ENCODE data around the gene UBL4A. TPM values are rescaled to one million over a fixed set of nuclear protein-coding genes. Genes with fewer than 3 reads are reported as not detected.

Gene UBL4A
- total and polyA plus RNA-seq, 2 donors from 2014 or later = 26.1 to 35.2 TPM

- no peak overlapping the region for H3K4me3 ChIP-seq (ENCODE audit: low read length in 3 of 3)
- H3K36me3 ChIP-seq (ENCODE audit: control insufficient read depth in 2 of 3, insufficient read depth in 3 of 3, low read length in 3 of 3) = no peaks in the 10 kb centered on the region
- no peak for TF ChIP-seq CTCF (IDR thresholded peaks at IDR 0.05; ENCODE audit: borderline replicate concordance, extremely low read depth, insufficient read depth)
- FAIRE-seq (no peak), DNase-seq (no peak)
- H3K9ac ChIP-seq (ENCODE audit: low read length in 3 of 3) = no peak overlapping the region
- intact Hi-C loops (cut with DNase I) = no loop called here
- peaks cover 0 to 9% (median 2%) of the 10 kb centered on the region in 3 donors for H3K4me1 ChIP-seq (ENCODE audit: control insufficient read depth in 2 of 3, insufficient read depth in 2 of 3, low read depth in 1 of 3, low read length in 3 of 3)
- H3K9me3 ChIP-seq (ENCODE audit: control insufficient read depth in 2 of 3, insufficient read depth in 1 of 3, low read length in 3 of 3) = no peaks in the 10 kb centered on the region
- no peak overlapping the region for H3K27ac ChIP-seq (ENCODE audit: low read depth in 2 of 2, low read length in 2 of 2)
- no peaks in the 10 kb centered on the region for H3K27me3 ChIP-seq (ENCODE audit: control insufficient read depth, insufficient read depth, low read length)
These were observed 43.9 kb upstream of the UBL4A start for GRCh38 chrX:154530286-154530685.

GRCh38 chrX:154529206-154529612 is 42.8 kb upstream of the UBL4A start:
- FAIRE-seq = no peak

GRCh38 chrX:154526901-154527675 is 40.7 kb upstream of the UBL4A start:
- Histone ChIP-seq H3K4me3 (ENCODE audit: low read length in 3 of 3) (peak overlapping the region; percentile 3 to 48 (median 18)), H3K9me3 (ENCODE audit: control insufficient read depth in 2 of 3, insufficient read depth in 1 of 3, low read length in 3 of 3) (no peaks in the 10 kb centered on the region), H3K36me3 (ENCODE audit: control insufficient read depth in 2 of 3, insufficient read depth in 3 of 3, low read length in 3 of 3) (no peaks in the 10 kb centered on the region), H3K4me1 (ENCODE audit: control insufficient read depth in 2 of 3, insufficient read depth in 2 of 3, low read depth in 1 of 3, low read length in 3 of 3) (peaks cover 0 to 7% (median 2%) of the 10 kb centered on the region in 3 donors), H3K9ac (ENCODE audit: low read length in 3 of 3) (peak overlapping the region in 2 of 3 donors; percentile 41 to 75), H3K27me3 (ENCODE audit: control insufficient read depth, insufficient read depth, low read length) (no peaks in the 10 kb centered on the region), H3K27ac (ENCODE audit: low read depth in 2 of 2, low read length in 2 of 2) (peak overlapping the region; percentile 22 to 59)
- FAIRE-seq = no peak
- peak; percentile 39 for TF ChIP-seq CTCF (IDR thresholded peaks at IDR 0.05; ENCODE audit: borderline replicate concordance, extremely low read depth, insufficient read depth)
- DNase-seq = peak; percentile 83 to 92 (median 88)
- intact Hi-C loops (cut with DNase I) = no loop called here

More at GRCh38 chrX:154529206-154529612, 42.8 kb upstream of the UBL4A start:
- peaks cover 0 to 7% (median 2%) of the 10 kb centered on the region in 3 donors for H3K4me1 ChIP-seq (ENCODE audit: control insufficient read depth in 2 of 3, insufficient read depth in 2 of 3, low read depth in 1 of 3, low read length in 3 of 3)
- no peak overlapping the region for H3K27ac ChIP-seq (ENCODE audit: low read depth in 2 of 2, low read length in 2 of 2)
- H3K4me3 ChIP-seq (ENCODE audit: low read length in 3 of 3) = no peak overlapping the region
- H3K27me3 ChIP-seq (ENCODE audit: control insufficient read depth, insufficient read depth, low read length) = no peaks in the 10 kb centered on the region
- intact Hi-C loops (cut with DNase I) = no loop called here
- no peak overlapping the region for H3K9ac ChIP-seq (ENCODE audit: low read length in 3 of 3)
- no peaks in the 10 kb centered on the region for H3K36me3 ChIP-seq (ENCODE audit: control insufficient read depth in 2 of 3, insufficient read depth in 3 of 3, low read length in 3 of 3)
- H3K9me3 ChIP-seq (ENCODE audit: control insufficient read depth in 2 of 3, insufficient read depth in 1 of 3, low read length in 3 of 3) = no peaks in the 10 kb centered on the region
- no peak for TF ChIP-seq CTCF (IDR thresholded peaks at IDR 0.05; ENCODE audit: borderline replicate concordance, extremely low read depth, insufficient read depth)
- no peak for DNase-seq
